Breast epithelium (tissue), 3 donors: ENCODE results near the gene CARD9.

Experiments
- POLR2A ChIP-seq: fragments of 450-650 bp; IDR thresholded peaks from one replicate; pipeline ENCODE4 v1.6.1; 2016; ENCODE audit warnings: antibody characterized with exemption, mild to moderate bottlenecking, moderate library complexity
- POLR2AphosphoS5 ChIP-seq, 3 donors: sonication (generic); formaldehyde crosslinking; IDR thresholded peaks; one replicate each; pipeline ENCODE4 v1.6.1; 2017; ENCODE audit warnings: antibody characterized with exemption in 3 of 3
- TF ChIP-seq, protein P1 (sequence below), 3 donors: fragments of 450-650 bp; IDR thresholded peaks; one replicate each; pipeline ENCODE4 v1.5.1; 2016 to 2017; ENCODE audit warnings: antibody characterized with exemption in 3 of 3, mild to moderate bottlenecking in 3 of 3, moderate library complexity in 3 of 3

DNA sequence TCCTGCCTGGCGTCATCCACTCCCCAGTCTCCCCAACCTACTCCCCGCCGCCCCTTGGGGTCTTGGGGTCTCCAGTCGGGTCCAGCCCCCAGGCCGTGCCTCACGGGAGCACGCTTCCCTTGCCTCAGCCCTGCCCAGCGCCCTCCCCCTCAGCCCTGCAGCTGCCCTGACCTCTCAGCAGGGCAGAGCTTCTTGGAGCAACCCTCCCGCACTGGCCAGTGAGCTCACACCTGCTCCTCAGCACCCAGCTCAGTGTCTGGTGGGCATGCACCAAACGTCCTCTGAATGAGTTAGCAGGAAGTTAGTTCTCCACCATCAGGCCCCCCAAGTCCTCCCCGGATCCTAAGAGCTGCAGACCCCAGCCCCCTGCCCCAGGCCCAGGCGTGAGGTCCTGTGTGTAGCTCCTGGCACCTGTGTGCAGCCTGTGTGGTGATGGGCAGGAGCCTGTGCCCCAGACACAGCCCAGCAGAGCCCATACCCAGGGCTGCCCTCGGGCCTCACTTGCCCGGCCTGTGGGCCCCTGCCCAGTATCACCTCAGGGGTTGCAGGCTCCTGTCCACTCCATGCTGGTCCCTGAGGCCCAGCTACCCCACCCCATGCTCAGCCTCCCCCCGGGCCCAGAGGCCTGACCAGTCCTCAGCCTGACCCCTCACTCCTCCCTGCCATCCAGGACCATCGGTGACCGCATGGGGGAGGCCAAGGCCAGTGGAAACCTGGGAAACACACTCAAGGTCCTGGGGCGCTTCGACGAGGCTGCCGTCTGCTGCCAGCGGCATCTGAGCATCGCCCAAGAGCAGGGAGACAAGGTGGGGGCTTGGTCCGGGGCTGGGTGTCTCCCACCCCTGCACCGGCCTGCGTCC, 37.9 kb downstream of the CARD9 start:
- TF ChIP-seq POLR2AphosphoS5 (IDR thresholded peaks at IDR 0.05) (no peak), POLR2A (no peak)
- TF ChIP-seq, protein P1, sequence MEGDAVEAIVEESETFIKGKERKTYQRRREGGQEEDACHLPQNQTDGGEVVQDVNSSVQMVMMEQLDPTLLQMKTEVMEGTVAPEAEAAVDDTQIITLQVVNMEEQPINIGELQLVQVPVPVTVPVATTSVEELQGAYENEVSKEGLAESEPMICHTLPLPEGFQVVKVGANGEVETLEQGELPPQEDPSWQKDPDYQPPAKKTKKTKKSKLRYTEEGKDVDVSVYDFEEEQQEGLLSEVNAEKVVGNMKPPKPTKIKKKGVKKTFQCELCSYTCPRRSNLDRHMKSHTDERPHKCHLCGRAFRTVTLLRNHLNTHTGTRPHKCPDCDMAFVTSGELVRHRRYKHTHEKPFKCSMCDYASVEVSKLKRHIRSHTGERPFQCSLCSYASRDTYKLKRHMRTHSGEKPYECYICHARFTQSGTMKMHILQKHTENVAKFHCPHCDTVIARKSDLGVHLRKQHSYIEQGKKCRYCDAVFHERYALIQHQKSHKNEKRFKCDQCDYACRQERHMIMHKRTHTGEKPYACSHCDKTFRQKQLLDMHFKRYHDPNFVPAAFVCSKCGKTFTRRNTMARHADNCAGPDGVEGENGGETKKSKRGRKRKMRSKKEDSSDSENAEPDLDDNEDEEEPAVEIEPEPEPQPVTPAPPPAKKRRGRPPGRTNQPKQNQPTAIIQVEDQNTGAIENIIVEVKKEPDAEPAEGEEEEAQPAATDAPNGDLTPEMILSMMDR (IDR thresholded peaks at IDR 0.05): no peak
